Occipital lobe (tissue), 2 donors: ENCODE results near the gene LDAH. TPM values are rescaled to one million over a fixed set of nuclear protein-coding genes. Genes with fewer than 3 reads are reported as not detected.
"Not testable (repeated sequence)": the region's sequence is repeated elsewhere in the genome, so short reads cannot be mapped to it uniquely, and the experiment has no call there.

Experiments
- DNase-seq: peaks from one replicate; lab custom pipeline; 2025; lab: John Stamatoyannopoulos, UW
- total RNA-seq: library from RNA; depleted of rRNA; stranded (reverse); fragments of >200 nt; gene quantifications from one replicate; pipeline ENCODE4 v1.2.3, GENCODE V29; 2014

LDAH gene
- total RNA-seq, 1 donor from 2014 or later: 24.3 TPM

GRCh38 chr2:20723543-20723942 is 99.4 kb downstream of the LDAH start:
- DNase-seq: no peak

- DNase-seq: no peak
Measured at GRCh38 chr2:20722592-20723240, 100.2 kb downstream of the LDAH start.

- DNase-seq: no peak
Measured at GRCh38 chr2:20717641-20718040, 105.3 kb downstream of the LDAH start.

- not testable (repeated sequence) for DNase-seq
Measured at GRCh38 chr2:20716164-20716563, 106.7 kb downstream of the LDAH start.

GRCh38 chr2:20714412-20714811 is 108.5 kb downstream of the LDAH start:
- DNase-seq: not testable (repeated sequence)

GRCh38 chr2:20713585-20713984 is 109.3 kb downstream of the LDAH start:
- DNase-seq: not testable (repeated sequence)

GRCh38 chr2:20711641-20712040 is 111.3 kb downstream of the LDAH start:
- DNase-seq: not testable (repeated sequence)

- DNase-seq: no peak
Measured at GRCh38 chr2:20707601-20708000, 115.3 kb downstream of the LDAH start.

- DNase-seq: no peak
Measured at GRCh38 chr2:20706786-20707185, 116.1 kb downstream of the LDAH start.

- no peak for DNase-seq
Measured at GRCh38 chr2:20706217-20706616, 116.7 kb downstream of the LDAH start.

- no peak for DNase-seq
Measured at GRCh38 chr2:20704886-20705285, 118.0 kb downstream of the LDAH start.

- DNase-seq: no peak
Measured at GRCh38 chr2:20702563-20702962, 120.3 kb downstream of the LDAH start.

- DNase-seq: no peak
Measured at GRCh38 chr2:20698916-20699613, 123.8 kb downstream of the LDAH start.

- no peak for DNase-seq
Measured at GRCh38 chr2:20697322-20697934, 125.5 kb downstream of the LDAH start.

- no peak for DNase-seq
Measured at GRCh38 chr2:20696366-20696765, 126.5 kb downstream of the LDAH start.

- DNase-seq: no peak
Measured at GRCh38 chr2:20693317-20693716, 129.6 kb downstream of the LDAH start.

- no peak for DNase-seq
Measured at GRCh38 chr2:20692081-20692480, 130.8 kb downstream of the LDAH start.

GRCh38 chr2:20691076-20691734 is 131.7 kb downstream of the LDAH start:
- no peak for DNase-seq

GRCh38 chr2:20689428-20690264 is 133.3 kb downstream of the LDAH start:
- no peak for DNase-seq

GRCh38 chr2:20687260-20687832 is 135.6 kb downstream of the LDAH start:
- DNase-seq: no peak

- no peak for DNase-seq
Measured at GRCh38 chr2:20684581-20685063, 138.3 kb downstream of the LDAH start.
